HepG2 (cell line): ENCODE measurements around the gene TM9SF4.

Experiments used
- CTCF ChIP-seq: sonication (generic); formaldehyde crosslinking; IDR thresholded peaks from 2 replicates; pipeline ENCODE4 v1.5.0; 2020; ENCODE audit warnings: mild to moderate bottlenecking, missing genetic modification reagents, moderate library complexity
- HOXD1 ChIP-seq: sonication (generic); formaldehyde crosslinking; IDR thresholded peaks from 2 replicates; pipeline ENCODE4 v1.5.0; 2020; ENCODE audit warnings: missing genetic modification reagents
- MIER3 ChIP-seq: IDR thresholded peaks from 2 replicates; pipeline ENCODE4 v1.6.1; 2016; ENCODE audit warnings: missing compliant biosample characterization, borderline replicate concordance
- THYN1 ChIP-seq: sonication (generic); formaldehyde crosslinking; IDR thresholded peaks from 2 replicates; pipeline ENCODE4 v1.8.1; 2023; ENCODE audit warnings: low read depth, mild to moderate bottlenecking, moderate library complexity, missing genetic modification reagents, borderline replicate concordance

- TF ChIP-seq HOXD1 (CRISPR knock-in tag) (no peak), CTCF (CRISPR knock-in tag) (no peak), MIER3 (CRISPR knock-in tag) (no peak), THYN1 (CRISPR knock-in tag) (no peak)
Measured at GRCh38 chr20:32153771-32154170, 44.3 kb downstream of the TM9SF4 start.
